GM19397 (cell line): ENCODE data around the gene PLXNC1.

Source experiments
- ATAC-seq: cut with Tn5 transposase; IDR thresholded peaks from one replicate; pipeline ENCODE4 v1.9.1; 2021; ENCODE audit warnings: mild to moderate bottlenecking, moderate library complexity; ENCODE audit not compliant: unreplicated experiment

Gene PLXNC1

GRCh38 chr12:94178882-94179281, 30.5 kb downstream of the PLXNC1 start:
- ATAC-seq = no peak

DNA sequence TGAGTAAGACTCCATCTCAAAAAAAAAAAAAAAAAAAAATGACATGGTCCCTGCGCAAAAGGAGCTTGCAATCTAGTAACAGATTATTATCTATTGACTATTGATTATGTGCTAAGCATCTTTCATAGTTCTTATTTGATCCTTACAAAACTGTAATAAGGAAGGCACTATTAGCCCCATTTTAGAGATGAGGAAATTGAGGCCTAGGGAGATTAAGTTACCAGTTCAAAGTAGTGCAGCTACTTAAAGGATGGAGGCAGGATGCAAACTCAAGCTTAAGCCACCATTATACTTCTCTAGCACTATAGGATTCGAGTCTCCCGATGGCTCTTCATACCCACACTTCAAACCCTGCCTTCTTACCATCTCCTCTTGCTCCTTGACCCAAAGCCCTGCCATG, 31.3 kb downstream of the PLXNC1 start:
- ATAC-seq = no peak

- ATAC-seq = no peak
These were observed 32.4 kb downstream of the PLXNC1 start for GRCh38 chr12:94180558-94181296.

- ATAC-seq = no peak
These were observed 34.8 kb downstream of the PLXNC1 start for GRCh38 chr12:94182986-94183707.

DNA sequence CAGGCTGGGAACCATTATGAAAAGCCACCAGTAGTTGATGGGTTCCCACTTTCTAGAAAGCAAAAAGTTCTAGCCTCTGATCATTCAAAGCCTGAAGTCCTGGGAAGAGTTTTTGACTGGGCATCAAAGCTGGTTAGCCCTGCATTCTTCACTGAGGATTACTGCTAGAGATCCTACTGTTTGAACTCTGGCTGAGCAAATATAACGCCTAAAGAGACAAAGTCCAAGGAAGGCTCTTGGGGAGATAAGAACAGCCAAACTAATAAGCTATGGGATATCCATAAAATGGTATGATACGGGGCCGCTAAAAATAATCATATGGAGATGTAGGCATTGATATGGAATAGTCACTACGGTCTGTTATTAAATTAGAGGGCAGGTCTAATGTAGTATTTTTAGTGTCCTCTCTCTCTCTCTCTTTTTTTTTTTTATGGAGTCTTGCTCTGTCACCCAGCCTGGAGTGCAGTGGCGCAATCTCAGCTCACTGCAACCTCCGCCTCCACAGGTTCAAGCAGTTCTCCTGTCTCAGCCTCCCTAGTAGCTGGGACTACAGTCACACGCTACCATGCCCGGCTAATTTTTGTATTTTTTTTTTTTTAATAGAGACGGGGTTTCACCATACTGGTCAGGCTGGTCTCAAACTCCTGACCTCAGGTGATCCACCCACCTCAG, 35.5 kb downstream of the PLXNC1 start:
- no peak for ATAC-seq

GRCh38 chr12:94184995-94185719, 36.8 kb downstream of the PLXNC1 start:
- ATAC-seq = no peak

- no peak for ATAC-seq
These were observed 37.4 kb downstream of the PLXNC1 start for GRCh38 chr12:94185801-94186200.

- ATAC-seq = no peak
These were observed 38.2 kb downstream of the PLXNC1 start for GRCh38 chr12:94186278-94187241.

DNA sequence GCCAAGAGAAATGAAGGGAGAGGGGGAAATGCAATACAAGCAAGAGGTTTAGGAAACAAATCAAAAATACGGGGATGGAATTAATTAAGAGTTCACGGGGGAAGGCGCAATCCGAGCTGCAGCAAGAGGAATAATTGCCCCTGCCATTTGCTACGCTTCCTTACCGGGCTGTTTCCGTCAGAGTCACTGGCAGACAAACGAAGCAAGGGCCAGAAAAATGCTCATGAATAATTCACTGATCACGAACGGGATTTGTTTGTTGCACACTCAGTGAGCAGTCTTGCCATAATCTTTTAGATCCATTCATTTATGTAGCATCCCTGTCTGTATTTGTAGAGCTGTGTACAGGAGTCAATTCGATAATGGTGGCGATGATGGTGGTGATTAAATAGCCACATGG, 39.0 kb downstream of the PLXNC1 start:
- no peak for ATAC-seq

DNA sequence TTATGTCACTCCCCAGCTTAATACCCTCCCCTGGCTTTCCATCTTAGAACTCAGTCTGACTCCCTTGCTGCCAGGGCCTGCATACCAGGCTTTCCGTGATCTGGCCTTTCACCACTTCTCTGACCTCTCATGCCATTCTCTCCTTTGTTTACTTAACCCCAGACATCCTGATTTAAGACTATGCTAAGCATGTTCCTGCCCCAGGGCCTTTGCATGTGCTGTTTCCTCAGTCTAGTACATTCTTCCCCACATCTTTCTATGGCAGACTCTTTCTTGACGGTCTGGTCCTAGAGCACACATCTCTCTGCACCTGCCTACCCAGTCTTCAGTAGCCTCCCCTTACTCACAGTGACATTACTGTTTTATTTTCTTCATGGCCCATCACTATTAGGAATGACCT, 42.2 kb downstream of the PLXNC1 start:
- no peak for ATAC-seq

- ATAC-seq = no peak
These were observed 42.6 kb downstream of the PLXNC1 start for GRCh38 chr12:94191023-94191422.

- no peak for ATAC-seq
These were observed 43.4 kb downstream of the PLXNC1 start for GRCh38 chr12:94191811-94192210.

GRCh38 chr12:94192506-94192905, 44.1 kb downstream of the PLXNC1 start:
- ATAC-seq = no peak

- ATAC-seq = no peak
These were observed 44.8 kb downstream of the PLXNC1 start for GRCh38 chr12:94193168-94193567.

DNA sequence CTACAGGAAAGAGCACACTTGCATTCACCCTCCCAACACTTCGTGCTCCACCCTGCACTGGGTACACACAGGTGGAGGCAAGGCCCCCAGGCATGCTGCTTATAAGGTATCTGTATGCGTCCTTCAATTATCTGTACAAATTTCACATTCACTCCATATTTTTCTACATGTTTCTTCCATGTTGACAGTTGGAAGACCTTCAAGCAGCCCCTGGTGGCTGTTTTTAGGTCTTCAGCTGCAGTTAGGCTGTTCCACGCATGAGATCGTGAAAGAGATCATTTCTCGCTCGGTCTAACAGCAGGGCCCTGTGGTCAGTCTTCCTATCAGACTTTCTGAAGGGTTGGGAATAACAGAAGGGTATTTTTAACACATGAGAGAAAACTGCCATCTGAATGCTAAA, 47.1 kb downstream of the PLXNC1 start:
- ATAC-seq = no peak

GRCh38 chr12:94198469-94198868, 50.1 kb downstream of the PLXNC1 start:
- no peak for ATAC-seq

DNA sequence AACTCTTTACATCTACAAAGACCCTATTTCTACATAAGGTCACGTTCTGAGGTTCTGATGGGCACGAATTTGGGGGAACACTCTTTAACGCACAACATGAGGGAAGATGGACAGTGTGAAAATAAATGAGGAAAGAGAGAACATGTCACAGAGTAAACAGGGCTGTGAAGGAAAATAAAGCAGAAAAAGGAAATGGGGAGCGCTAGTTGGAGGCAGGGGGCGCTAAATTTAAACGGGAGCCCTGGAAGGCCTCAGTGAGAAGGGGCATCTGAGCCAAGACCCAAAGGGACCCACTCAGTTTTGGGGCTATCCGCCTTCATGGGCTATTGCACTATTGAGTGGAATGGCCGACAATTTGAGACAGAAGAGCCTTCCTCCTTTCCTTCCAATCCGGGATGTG, 50.5 kb downstream of the PLXNC1 start:
- ATAC-seq = no peak

- ATAC-seq = no peak
These were observed 51.7 kb downstream of the PLXNC1 start for GRCh38 chr12:94200069-94200468.

GRCh38 chr12:94200695-94201094, 52.3 kb downstream of the PLXNC1 start:
- ATAC-seq = no peak
